ENCODE measurements around the gene ARVCF.

Gene ARVCF

DNA sequence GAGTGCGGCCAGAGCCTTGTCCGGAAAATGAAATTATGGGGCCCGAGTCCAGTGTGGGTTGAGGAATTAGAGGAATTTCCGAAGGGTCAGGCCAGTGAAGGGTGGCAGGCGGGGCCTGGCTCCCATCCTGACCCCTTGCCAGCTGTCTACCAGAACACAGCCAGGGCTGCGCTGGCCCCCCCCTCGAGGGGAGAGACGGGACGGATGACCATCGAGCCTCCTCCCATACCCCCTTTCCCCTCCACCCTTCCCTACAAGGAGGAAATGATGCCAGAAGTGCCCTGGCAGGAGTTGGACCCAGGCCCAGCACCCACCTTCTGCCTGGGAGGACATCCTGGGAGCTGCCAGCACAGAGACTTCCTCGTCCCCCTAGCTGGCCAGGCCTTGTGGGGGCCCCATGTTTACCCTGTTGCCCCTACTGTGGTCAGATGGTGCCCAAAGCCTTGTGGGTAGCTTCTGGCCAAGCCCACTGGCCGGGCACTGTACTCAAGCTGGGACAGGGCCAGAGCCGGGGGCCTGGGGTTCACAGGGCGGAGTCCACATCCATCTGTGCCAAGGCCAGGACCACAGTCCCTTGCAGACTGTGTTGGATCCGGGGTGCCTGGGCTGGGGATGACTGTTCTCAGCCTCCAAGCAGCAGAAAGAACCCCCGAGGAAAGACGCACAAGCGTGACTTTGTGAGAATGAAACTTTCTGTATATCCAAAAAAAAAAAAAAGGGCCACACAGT, 20.8 kb downstream of the ARVCF start:
- no peak for DNase-seq (ENCODE audit: low spot score)
- TF ChIP-seq, protein P1, sequence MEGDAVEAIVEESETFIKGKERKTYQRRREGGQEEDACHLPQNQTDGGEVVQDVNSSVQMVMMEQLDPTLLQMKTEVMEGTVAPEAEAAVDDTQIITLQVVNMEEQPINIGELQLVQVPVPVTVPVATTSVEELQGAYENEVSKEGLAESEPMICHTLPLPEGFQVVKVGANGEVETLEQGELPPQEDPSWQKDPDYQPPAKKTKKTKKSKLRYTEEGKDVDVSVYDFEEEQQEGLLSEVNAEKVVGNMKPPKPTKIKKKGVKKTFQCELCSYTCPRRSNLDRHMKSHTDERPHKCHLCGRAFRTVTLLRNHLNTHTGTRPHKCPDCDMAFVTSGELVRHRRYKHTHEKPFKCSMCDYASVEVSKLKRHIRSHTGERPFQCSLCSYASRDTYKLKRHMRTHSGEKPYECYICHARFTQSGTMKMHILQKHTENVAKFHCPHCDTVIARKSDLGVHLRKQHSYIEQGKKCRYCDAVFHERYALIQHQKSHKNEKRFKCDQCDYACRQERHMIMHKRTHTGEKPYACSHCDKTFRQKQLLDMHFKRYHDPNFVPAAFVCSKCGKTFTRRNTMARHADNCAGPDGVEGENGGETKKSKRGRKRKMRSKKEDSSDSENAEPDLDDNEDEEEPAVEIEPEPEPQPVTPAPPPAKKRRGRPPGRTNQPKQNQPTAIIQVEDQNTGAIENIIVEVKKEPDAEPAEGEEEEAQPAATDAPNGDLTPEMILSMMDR (IDR thresholded peaks at IDR 0.05; ENCODE audit: extremely low read depth, insufficient read depth, missing control alignments) = no peak
- in situ Hi-C loops (cut with MboI; ENCODE audit: low pct_unique_long_range_greater_than_20kb, low sequenced_read_pairs, unreplicated experiment) = no loop called here

DNA sequence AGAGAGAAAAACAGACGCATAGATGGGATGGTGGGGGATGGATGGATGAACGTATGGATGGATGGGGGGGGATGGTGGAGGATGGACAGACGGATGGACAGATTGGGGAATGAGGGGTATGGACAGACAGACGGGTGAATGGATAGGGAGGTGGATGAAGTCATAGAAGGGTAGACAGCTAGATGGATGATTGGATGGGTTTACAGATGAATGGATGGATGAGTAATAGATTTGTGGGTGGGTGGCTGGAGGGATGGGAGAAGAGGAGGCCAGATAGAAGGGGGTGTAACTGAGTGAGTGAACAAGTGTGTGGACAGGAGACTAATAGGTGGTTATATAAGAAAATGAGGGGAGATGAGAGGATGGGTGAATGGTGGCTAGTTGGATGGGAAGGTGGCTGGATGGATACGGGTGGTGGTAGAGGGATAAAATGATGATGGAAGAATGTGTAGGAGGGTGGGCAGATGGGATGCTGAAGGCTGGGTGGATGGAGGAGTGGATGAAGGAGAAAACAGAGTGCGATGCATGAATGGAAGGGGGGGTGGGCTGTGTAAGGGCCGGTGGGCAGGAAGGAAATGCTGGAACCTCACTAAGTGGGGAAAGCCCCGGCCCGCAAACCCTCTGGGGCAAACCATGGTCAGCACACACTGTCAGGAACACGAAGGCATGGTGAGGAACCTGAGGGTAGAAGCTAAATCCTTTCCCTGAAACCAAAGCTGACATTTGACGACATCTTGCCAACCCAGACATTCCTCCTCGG, 21.6 kb downstream of the ARVCF start:
- in situ Hi-C loops (cut with MboI; ENCODE audit: low pct_unique_long_range_greater_than_20kb, low sequenced_read_pairs, unreplicated experiment) = no loop called here
- TF ChIP-seq, protein P1 (IDR thresholded peaks at IDR 0.05; ENCODE audit: extremely low read depth, insufficient read depth, missing control alignments) = no peak
- DNase-seq (ENCODE audit: low spot score) = no peak

DNA sequence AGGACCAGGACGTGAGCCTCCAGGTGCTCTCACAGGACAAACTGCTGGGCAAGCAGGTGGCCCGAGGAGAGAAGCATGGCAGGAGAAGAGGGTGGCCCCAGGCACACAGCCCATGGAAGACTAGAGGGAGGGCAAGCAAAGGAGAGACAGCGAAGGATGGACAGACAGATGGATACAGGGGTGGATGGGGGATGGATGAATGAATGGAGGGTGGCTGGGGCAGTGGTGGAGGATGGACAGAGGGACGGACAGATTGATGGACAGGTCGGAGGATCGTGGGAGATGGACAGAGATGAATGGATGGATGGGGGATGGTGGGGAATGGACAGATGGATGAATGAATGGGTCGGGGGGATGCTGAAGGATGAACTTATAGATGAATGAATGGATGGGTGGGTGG, 22.7 kb downstream of the ARVCF start:
- in situ Hi-C loops (cut with MboI; ENCODE audit: low pct_unique_long_range_greater_than_20kb, low sequenced_read_pairs, unreplicated experiment) = no loop called here
- TF ChIP-seq, protein P1 (IDR thresholded peaks at IDR 0.05; ENCODE audit: extremely low read depth, insufficient read depth, missing control alignments) = no peak
- DNase-seq (ENCODE audit: low spot score) = no peak

DNA sequence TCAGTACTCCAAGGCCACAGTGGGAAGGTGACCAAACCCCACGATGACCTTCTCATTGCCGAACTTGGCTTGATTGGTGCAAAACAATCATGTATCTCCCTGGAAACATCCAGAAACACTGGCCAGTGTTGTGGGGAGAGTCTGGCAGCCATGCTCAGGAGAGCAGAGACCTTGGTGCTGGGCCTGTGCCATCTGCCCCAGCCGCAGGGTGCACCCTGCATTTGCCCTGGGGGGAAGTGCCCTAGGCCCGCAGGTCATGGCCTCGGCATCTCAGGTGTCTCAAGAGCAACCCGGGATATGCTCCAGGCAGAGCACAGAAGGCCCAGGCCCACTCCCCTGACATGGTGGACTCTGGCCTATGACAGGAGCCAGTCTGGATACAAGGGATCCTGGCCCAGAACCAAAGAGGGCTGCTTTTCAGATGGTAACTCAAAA, 23.7 kb downstream of the ARVCF start:
- in situ Hi-C loops (cut with MboI; ENCODE audit: low pct_unique_long_range_greater_than_20kb, low sequenced_read_pairs, unreplicated experiment) = no loop called here

DNA sequence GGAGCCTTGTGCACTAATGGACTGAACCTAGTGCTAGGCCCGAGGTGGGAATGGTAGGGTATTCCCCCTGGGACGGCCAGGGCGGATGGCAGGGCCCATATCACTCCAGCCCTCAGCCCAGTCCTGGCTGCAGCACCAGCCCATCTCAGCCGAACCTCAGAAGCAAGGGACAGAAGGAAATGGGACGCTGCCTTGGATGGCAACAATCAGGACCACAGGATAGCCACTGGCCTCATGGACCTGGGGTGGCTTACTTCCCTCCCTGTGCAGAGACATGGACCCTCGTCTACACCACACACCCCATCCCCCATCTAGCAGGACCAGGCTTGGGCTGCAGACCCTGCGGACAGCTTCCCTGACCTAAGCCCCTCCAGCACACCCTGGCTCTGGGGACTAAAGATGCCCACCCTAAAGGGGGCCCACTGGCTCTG, 24.1 kb downstream of the ARVCF start:
- in situ Hi-C loops (cut with MboI; ENCODE audit: low pct_unique_long_range_greater_than_20kb, low sequenced_read_pairs, unreplicated experiment) = no loop called here
- TF ChIP-seq, protein P1 (IDR thresholded peaks at IDR 0.05; ENCODE audit: extremely low read depth, insufficient read depth, missing control alignments) = no peak
- DNase-seq (ENCODE audit: low spot score) = no peak

More for the DNA sequence above, 23.7 kb downstream of the ARVCF start:
- TF ChIP-seq, protein P1 (IDR thresholded peaks at IDR 0.05; ENCODE audit: extremely low read depth, insufficient read depth, missing control alignments) = no peak
- no peak for DNase-seq (ENCODE audit: low spot score)

DNA sequence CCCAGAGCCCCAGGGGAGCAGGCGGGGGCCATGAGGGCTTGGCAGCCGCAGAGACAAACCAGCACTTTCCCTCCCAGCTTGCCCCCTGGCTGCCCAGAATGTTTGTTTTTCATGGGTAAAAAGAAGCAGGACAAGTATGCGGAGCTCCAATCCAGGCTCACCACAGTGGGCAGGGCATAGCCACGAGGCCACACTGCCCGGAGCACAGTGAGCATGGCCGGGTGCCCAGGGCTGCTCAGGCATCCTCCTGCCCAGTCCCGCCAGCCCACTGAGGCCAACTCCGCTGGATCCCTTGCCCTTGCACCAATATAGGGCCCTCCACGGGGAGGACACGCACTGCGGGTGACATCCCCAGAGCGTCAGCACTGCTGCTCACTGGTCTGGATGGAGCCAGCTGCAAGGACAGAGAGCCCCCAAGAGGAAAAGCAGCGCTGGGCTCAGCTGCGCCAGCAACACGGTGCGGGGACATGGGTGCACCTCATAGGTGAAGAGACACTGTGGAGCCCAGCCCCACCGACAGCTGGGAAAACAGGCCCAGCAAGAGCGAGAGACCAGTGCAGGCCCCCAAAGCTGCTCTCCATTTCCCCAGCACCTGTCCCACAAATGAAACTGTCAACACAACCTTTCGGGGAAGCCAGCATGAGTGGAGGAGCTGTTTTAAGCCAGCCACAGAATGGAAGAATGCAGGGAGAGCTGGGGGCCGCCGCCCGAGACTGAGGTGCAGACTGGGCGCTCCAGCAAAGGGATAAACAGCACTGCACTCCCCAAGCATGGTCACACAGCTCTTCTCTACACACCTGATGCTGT, 24.8 kb downstream of the ARVCF start:
- DNase-seq (ENCODE audit: low spot score) = no peak
- in situ Hi-C loops (cut with MboI; ENCODE audit: low pct_unique_long_range_greater_than_20kb, low sequenced_read_pairs, unreplicated experiment) = no loop called here

More for the DNA sequence above, 24.8 kb downstream of the ARVCF start:
- TF ChIP-seq, protein P1 (IDR thresholded peaks at IDR 0.05; ENCODE audit: extremely low read depth, insufficient read depth, missing control alignments) = no peak
